H9 (cell line): ENCODE measurements around the gene RAPGEF3. TPM values are rescaled to one million over a fixed set of nuclear protein-coding genes. Genes with fewer than 3 reads are reported as not detected.

Experiments
- DNase-seq: peaks from one replicate; pipeline ENCODE4 v3.0.0-alpha.2; 2017
- H2AFZ ChIP-seq: one replicate; pipeline ENCODE4 v1.6.1; 2013; ENCODE audit warnings: mild to moderate bottlenecking, low read length, control low read depth, moderate library complexity
- H2AK5ac ChIP-seq: 2 replicates; pipeline ENCODE4 v1.6.1; 2013; ENCODE audit warnings: low read length, control low read depth, mixed read lengths; ENCODE audit not compliant: insufficient read length
- H2BK120ac ChIP-seq: one replicate; pipeline ENCODE4 v1.6.1; 2013; ENCODE audit warnings: low read depth, mild to moderate bottlenecking, low read length, control low read depth, inconsistent platforms; ENCODE audit not compliant: poor library complexity, severe bottlenecking
- H2BK12ac ChIP-seq: 2 replicates; pipeline ENCODE4 v1.6.1; 2013; ENCODE audit warnings: low read length, control low read depth, mixed read lengths, low read depth; ENCODE audit not compliant: insufficient read length
- H2BK15ac ChIP-seq: 2 replicates; pipeline ENCODE4 v1.6.1; 2013; ENCODE audit warnings: low read depth, low read length, control low read depth
- H2BK20ac ChIP-seq: one replicate; pipeline ENCODE4 v1.6.1; 2013; ENCODE audit warnings: low read depth, mild to moderate bottlenecking, low read length, control low read depth, inconsistent platforms; ENCODE audit not compliant: poor library complexity, severe bottlenecking
- H2BK5ac ChIP-seq: 2 replicates; pipeline ENCODE4 v1.6.1; 2013; ENCODE audit warnings: low read length, control low read depth, mixed read lengths; ENCODE audit not compliant: insufficient read length
- H3K14ac ChIP-seq: 2 replicates; pipeline ENCODE4 v1.6.1; 2013; ENCODE audit warnings: low read length, control low read depth; ENCODE audit not compliant: insufficient read depth
- H3K18ac ChIP-seq: 2 replicates; pipeline ENCODE4 v1.6.1; 2013; ENCODE audit warnings: low read depth, mild to moderate bottlenecking, mixed read lengths, low read length, control low read depth; ENCODE audit not compliant: insufficient read length
- H3K23ac ChIP-seq: 2 replicates; pipeline ENCODE4 v1.6.1; 2013; ENCODE audit warnings: low read length, control low read depth, mixed read lengths, low read depth; ENCODE audit not compliant: insufficient read length
- H3K23me2 ChIP-seq: 2 replicates; pipeline ENCODE4 v1.6.1; 2013; ENCODE audit warnings: low read depth, mild to moderate bottlenecking, mixed read lengths, low read length, control low read depth; ENCODE audit not compliant: insufficient read length, poor library complexity, severe bottlenecking
- H3K27ac ChIP-seq: 2 replicates; pipeline ENCODE4 v1.5.1; 2013; ENCODE audit warnings: low read length, control low read depth, mixed read lengths, low read depth; ENCODE audit not compliant: insufficient read length
- H3K27me3 ChIP-seq: 2 replicates; pipeline ENCODE4 v1.6.1; 2013; ENCODE audit warnings: low read length, control low read depth, inconsistent platforms; ENCODE audit not compliant: insufficient read depth
- H3K4ac ChIP-seq: 2 replicates; pipeline ENCODE4 v1.6.1; 2013; ENCODE audit warnings: low read depth, mild to moderate bottlenecking, control low read depth, inconsistent platforms, low read length, moderate library complexity
- H3K4me1 ChIP-seq: 2 replicates; pipeline ENCODE4 v1.6.1; 2013; ENCODE audit warnings: low read length, control low read depth, inconsistent platforms; ENCODE audit not compliant: insufficient read depth
- H3K4me2 ChIP-seq: 2 replicates; pipeline ENCODE4 v1.6.1; 2013; ENCODE audit warnings: low read length, control low read depth, mixed read lengths; ENCODE audit not compliant: insufficient read length, insufficient read depth
- H3K56ac ChIP-seq: 2 replicates; pipeline ENCODE4 v1.6.1; 2013; ENCODE audit warnings: low read depth, mild to moderate bottlenecking, mixed read lengths, low read length, control low read depth; ENCODE audit not compliant: insufficient read length
- H3K79me1 ChIP-seq: 2 replicates; pipeline ENCODE4 v1.6.1; 2013; ENCODE audit warnings: low read depth, mild to moderate bottlenecking, moderate library complexity, low read length, control low read depth, inconsistent platforms; ENCODE audit not compliant: insufficient read depth, poor library complexity, severe bottlenecking
- H3K79me2 ChIP-seq: 2 replicates; pipeline ENCODE4 v1.6.1; 2013; ENCODE audit warnings: low read length, control low read depth, inconsistent platforms; ENCODE audit not compliant: insufficient read depth
- H3K9ac ChIP-seq: 2 replicates; pipeline ENCODE4 v1.6.1; 2013; ENCODE audit warnings: low read length, control low read depth, mixed read lengths; ENCODE audit not compliant: insufficient read length; ENCODE audit errors: extremely low read depth
- H3K9me3 ChIP-seq: one replicate; pipeline ENCODE4 v1.6.1; 2013; ENCODE audit warnings: low read depth, low read length, inconsistent platforms; ENCODE audit not compliant: control insufficient read depth
- H3T11ph ChIP-seq: one replicate; pipeline ENCODE4 v1.6.1; 2013; ENCODE audit warnings: mild to moderate bottlenecking, low read length, control low read depth, inconsistent platforms
- H4K20me1 ChIP-seq: one replicate; pipeline ENCODE4 v1.6.1; 2013; ENCODE audit not compliant: control insufficient read depth, insufficient read length, insufficient read depth
- H4K5ac ChIP-seq: 2 replicates; pipeline ENCODE4 v1.6.1; 2013; ENCODE audit warnings: low read depth, mild to moderate bottlenecking, mixed read lengths, low read length, control low read depth; ENCODE audit not compliant: insufficient read length
- H4K8ac ChIP-seq: replicated peaks from 2 replicates; pipeline ENCODE4 v1.6.1; 2013; ENCODE audit warnings: low read length, control low read depth, mixed read lengths, low read depth; ENCODE audit not compliant: insufficient read length
- H4K91ac ChIP-seq: 2 replicates; pipeline ENCODE4 v1.6.1; 2013; ENCODE audit warnings: low read depth, mild to moderate bottlenecking, moderate library complexity, mixed read lengths, low read length, control low read depth; ENCODE audit not compliant: insufficient read length
- H3K27ac Mint-ChIP-seq, 3 experiments: 2 replicates in 2 of 3; 3 replicates in 1 of 3; pipeline ENCODE4 v1.8.0; 2020 to 2021; ENCODE audit warnings: mixed read lengths in 3 of 3, mild to moderate bottlenecking in 1 of 3, moderate library complexity in 1 of 3
- H3K27me3 Mint-ChIP-seq: 2 replicates; pipeline ENCODE4 v1.8.0; 2021; ENCODE audit warnings: low read depth, mild to moderate bottlenecking, moderate library complexity, mixed read lengths
- H3K36me3 Mint-ChIP-seq, 3 experiments: 2 replicates in 2 of 3; 3 replicates in 1 of 3; pipeline ENCODE4 v1.8.0; 2020 to 2021; ENCODE audit warnings: low read depth in 3 of 3, mixed read lengths in 3 of 3; ENCODE audit not compliant: insufficient read depth in 1 of 3
- H3K4me1 Mint-ChIP-seq, 2 experiments: 2 replicates each; pipeline ENCODE4 v1.8.0; 2020; ENCODE audit warnings: mixed read lengths in 2 of 2
- H3K4me3 Mint-ChIP-seq, 2 experiments: 2 replicates in 1 of 2; 3 replicates in 1 of 2; pipeline ENCODE4 v1.8.0; 2020 to 2021; ENCODE audit warnings: mild to moderate bottlenecking in 2 of 2, mixed read lengths in 2 of 2, moderate library complexity in 1 of 2
- H3K9me3 Mint-ChIP-seq, 2 experiments: 2 replicates in 1 of 2; 3 replicates in 1 of 2; pipeline ENCODE4 v1.8.0; 2020; ENCODE audit warnings: mild to moderate bottlenecking in 2 of 2, mixed read lengths in 2 of 2, moderate library complexity in 1 of 2
- CTCF ChIP-seq: fragments of 200-600 bp; sonication (generic); conservative IDR thresholded peaks from 3 replicates; pipeline ENCODE4 v1.8.0; 2021; ENCODE audit warnings: antibody characterized with exemption, mild to moderate bottlenecking
- WGBS: extraction: QIAGEN DNeasy Blood & Tissue Kit; methylation state at CpG from one replicate; pipeline ENCODE4 v1.1.7; 2013; ENCODE audit warnings: missing lambda C conversion rate, low lambda C conversion rate, mixed read lengths; ENCODE audit not compliant: insufficient read length; ENCODE audit errors: extremely low coverage; 5-methylcytosine and 5-hydroxymethylcytosine counted together
- total RNA-seq: library from RNA; stranded (reverse); gene quantifications from 2 replicates; pipeline ENCODE4 v1.2.1, GENCODE V29; 2021

Gene RAPGEF3
- total RNA-seq, 1 experiment from 2014 or later = 7.4 TPM

- Histone ChIP-seq H3T11ph (no peak overlapping the region), H3K4me2 (no peak overlapping the region), H4K5ac (no peak overlapping the region), H2BK20ac (no peak overlapping the region), H4K20me1 (no peaks in the 10 kb centered on the region), H3K4ac (no peak overlapping the region), H3K18ac (no peak overlapping the region), H3K23me2 (no peaks in the 10 kb centered on the region), H3K79me2 (no peaks in the 10 kb centered on the region), H2BK120ac (no peak overlapping the region), H3K79me1 (no peaks in the 10 kb centered on the region), H3K27me3 (no peaks in the 10 kb centered on the region), H4K91ac (no peak overlapping the region), H3K14ac (no peak overlapping the region), H4K8ac (no peak overlapping the region), H3K27ac (no peak overlapping the region), H2BK5ac (no peak overlapping the region), H3K23ac (no peak overlapping the region), H3K9ac (no peak overlapping the region), H3K4me1 (peaks cover 11% of the 10 kb centered on the region), H2BK12ac (no peak overlapping the region), H3K56ac (no peak overlapping the region), H2BK15ac (no peak overlapping the region), H2AFZ (no peak overlapping the region), H2AK5ac (no peak overlapping the region), H3K9me3 (no peaks in the 10 kb centered on the region)
- Mint-ChIP-seq H3K4me3 (no peak overlapping the region), H3K27ac (no peak overlapping the region), H3K9me3 (no peaks in the 10 kb centered on the region), H3K27me3 (peaks cover 7% of the 10 kb centered on the region), H3K4me1 (peaks cover 30 to 34% of the 10 kb centered on the region in 2 experiments), H3K36me3 (peaks cover 0 to 10% (median 2%) of the 10 kb centered on the region in 3 experiments; a peak in 3 of 7 replicates)
- no CpG with 5 or more reads among the region's 1 CpG for WGBS
- TF ChIP-seq CTCF = no peak
- DNase-seq = no peak
Measured at GRCh38 chr12:47748507-47748828, 10.2 kb downstream of the RAPGEF3 start.
